H1 (cell line): ENCODE results near the gene HEBP1. TPM values are rescaled to one million over a fixed set of nuclear protein-coding genes. Genes with fewer than 3 reads are reported as not detected.

Source experiments
- BCL11A ChIP-seq, 2 experiments: IDR thresholded peaks; one replicate each; pipeline ENCODE4 v1.6.1; 2011; ENCODE audit warnings: low read depth in 2 of 2, low read length in 2 of 2, mild to moderate bottlenecking in 2 of 2
- CEBPB ChIP-seq: IDR thresholded peaks from 2 replicates; pipeline ENCODE4 v1.6.1; 2012; ENCODE audit warnings: low read depth, low read length
- E2F6 ChIP-seq: IDR thresholded peaks from 2 replicates; pipeline ENCODE4 v1.6.1; 2012; ENCODE audit warnings: inconsistent platforms
- JUND ChIP-seq: IDR thresholded peaks from 2 replicates; pipeline ENCODE4 v1.6.1; 2011; ENCODE audit warnings: mild to moderate bottlenecking, improper control_type of control experiment, low read length
- KDM5A ChIP-seq: fragments of 200-600 bp; IDR thresholded peaks from 2 replicates; pipeline ENCODE4 v1.7.1; 2012; ENCODE audit warnings: mild to moderate bottlenecking, low read length, inconsistent platforms, mixed read lengths
- PHF8 ChIP-seq: fragments of 200-600 bp; sonication (generic); conservative IDR thresholded peaks from 2 replicates; pipeline ENCODE4 v1.7.1; 2012; ENCODE audit warnings: low read depth, mild to moderate bottlenecking, inconsistent platforms, low read length, moderate library complexity
- POLR2A ChIP-seq, 2 experiments: IDR thresholded peaks; 1 replicate in 1 of 2; 2 replicates in 1 of 2; pipeline ENCODE4 v1.6.1; 2011; ENCODE audit warnings: low read depth in 2 of 2, low read length in 2 of 2, mild to moderate bottlenecking in 2 of 2; ENCODE audit errors: control extremely low read depth in 1 of 2
- POU5F1 ChIP-seq: IDR thresholded peaks from 2 replicates; pipeline ENCODE4 v1.6.1; 2011; ENCODE audit warnings: low read depth, mild to moderate bottlenecking, low read length, moderate library complexity
- SIX5 ChIP-seq: IDR thresholded peaks from 2 replicates; pipeline ENCODE4 v1.6.1; 2011; ENCODE audit warnings: mild to moderate bottlenecking, low read depth, low read length
- SUZ12 ChIP-seq: fragments of 200-600 bp; sonication (generic); IDR thresholded peaks from 2 replicates; pipeline ENCODE4 v1.6.1; 2012; ENCODE audit warnings: mild to moderate bottlenecking, inconsistent platforms, low read length, moderate library complexity, mixed read lengths
- polyA plus RNA-seq, 7 experiments: library from polyadenylated mRNA; depleted of rRNA in 3 of 7; stranded (reverse) in 5 of 7; unstranded in 2 of 7; fragments of >200 nt in 5 of 7; fragments of 200-250 nt in 2 of 7; gene quantifications; 1 replicate in 5 of 7; 2 replicates in 1 of 7; 4 replicates in 1 of 7; pipeline versions ENCODE4 v1.2.1 to v1.2.3, GENCODE V29; 2011 to 2013; ENCODE audit warnings: missing spikeins in 2 of 7, mixed read lengths in 2 of 7
- total RNA-seq: library from RNA; stranded (reverse); fragmentation: NEBNext Ultra II Directional; extraction: Animal tissue kit (Norgen Biotek cat#: 25700); gene quantifications from 2 replicates; pipeline ENCODE4 v1.2.1, GENCODE V29; 2021
- TF ChIP-seq, protein P1 (sequence below): fragments of 300-600 bp; sonication (generic); IDR thresholded peaks from 2 replicates; pipeline ENCODE4 v1.7.1; 2012; ENCODE audit warnings: low read length, moderate library complexity, mild to moderate bottlenecking, inconsistent platforms; ENCODE audit not compliant: insufficient replicate concordance

HEBP1 gene
- total and polyA plus RNA-seq, 2 of the 8 experiments (the other 6 are each of a cell fraction or from before 2014, with no cell fraction given): 30.8 to 56.1 TPM

- TF ChIP-seq, protein P1, sequence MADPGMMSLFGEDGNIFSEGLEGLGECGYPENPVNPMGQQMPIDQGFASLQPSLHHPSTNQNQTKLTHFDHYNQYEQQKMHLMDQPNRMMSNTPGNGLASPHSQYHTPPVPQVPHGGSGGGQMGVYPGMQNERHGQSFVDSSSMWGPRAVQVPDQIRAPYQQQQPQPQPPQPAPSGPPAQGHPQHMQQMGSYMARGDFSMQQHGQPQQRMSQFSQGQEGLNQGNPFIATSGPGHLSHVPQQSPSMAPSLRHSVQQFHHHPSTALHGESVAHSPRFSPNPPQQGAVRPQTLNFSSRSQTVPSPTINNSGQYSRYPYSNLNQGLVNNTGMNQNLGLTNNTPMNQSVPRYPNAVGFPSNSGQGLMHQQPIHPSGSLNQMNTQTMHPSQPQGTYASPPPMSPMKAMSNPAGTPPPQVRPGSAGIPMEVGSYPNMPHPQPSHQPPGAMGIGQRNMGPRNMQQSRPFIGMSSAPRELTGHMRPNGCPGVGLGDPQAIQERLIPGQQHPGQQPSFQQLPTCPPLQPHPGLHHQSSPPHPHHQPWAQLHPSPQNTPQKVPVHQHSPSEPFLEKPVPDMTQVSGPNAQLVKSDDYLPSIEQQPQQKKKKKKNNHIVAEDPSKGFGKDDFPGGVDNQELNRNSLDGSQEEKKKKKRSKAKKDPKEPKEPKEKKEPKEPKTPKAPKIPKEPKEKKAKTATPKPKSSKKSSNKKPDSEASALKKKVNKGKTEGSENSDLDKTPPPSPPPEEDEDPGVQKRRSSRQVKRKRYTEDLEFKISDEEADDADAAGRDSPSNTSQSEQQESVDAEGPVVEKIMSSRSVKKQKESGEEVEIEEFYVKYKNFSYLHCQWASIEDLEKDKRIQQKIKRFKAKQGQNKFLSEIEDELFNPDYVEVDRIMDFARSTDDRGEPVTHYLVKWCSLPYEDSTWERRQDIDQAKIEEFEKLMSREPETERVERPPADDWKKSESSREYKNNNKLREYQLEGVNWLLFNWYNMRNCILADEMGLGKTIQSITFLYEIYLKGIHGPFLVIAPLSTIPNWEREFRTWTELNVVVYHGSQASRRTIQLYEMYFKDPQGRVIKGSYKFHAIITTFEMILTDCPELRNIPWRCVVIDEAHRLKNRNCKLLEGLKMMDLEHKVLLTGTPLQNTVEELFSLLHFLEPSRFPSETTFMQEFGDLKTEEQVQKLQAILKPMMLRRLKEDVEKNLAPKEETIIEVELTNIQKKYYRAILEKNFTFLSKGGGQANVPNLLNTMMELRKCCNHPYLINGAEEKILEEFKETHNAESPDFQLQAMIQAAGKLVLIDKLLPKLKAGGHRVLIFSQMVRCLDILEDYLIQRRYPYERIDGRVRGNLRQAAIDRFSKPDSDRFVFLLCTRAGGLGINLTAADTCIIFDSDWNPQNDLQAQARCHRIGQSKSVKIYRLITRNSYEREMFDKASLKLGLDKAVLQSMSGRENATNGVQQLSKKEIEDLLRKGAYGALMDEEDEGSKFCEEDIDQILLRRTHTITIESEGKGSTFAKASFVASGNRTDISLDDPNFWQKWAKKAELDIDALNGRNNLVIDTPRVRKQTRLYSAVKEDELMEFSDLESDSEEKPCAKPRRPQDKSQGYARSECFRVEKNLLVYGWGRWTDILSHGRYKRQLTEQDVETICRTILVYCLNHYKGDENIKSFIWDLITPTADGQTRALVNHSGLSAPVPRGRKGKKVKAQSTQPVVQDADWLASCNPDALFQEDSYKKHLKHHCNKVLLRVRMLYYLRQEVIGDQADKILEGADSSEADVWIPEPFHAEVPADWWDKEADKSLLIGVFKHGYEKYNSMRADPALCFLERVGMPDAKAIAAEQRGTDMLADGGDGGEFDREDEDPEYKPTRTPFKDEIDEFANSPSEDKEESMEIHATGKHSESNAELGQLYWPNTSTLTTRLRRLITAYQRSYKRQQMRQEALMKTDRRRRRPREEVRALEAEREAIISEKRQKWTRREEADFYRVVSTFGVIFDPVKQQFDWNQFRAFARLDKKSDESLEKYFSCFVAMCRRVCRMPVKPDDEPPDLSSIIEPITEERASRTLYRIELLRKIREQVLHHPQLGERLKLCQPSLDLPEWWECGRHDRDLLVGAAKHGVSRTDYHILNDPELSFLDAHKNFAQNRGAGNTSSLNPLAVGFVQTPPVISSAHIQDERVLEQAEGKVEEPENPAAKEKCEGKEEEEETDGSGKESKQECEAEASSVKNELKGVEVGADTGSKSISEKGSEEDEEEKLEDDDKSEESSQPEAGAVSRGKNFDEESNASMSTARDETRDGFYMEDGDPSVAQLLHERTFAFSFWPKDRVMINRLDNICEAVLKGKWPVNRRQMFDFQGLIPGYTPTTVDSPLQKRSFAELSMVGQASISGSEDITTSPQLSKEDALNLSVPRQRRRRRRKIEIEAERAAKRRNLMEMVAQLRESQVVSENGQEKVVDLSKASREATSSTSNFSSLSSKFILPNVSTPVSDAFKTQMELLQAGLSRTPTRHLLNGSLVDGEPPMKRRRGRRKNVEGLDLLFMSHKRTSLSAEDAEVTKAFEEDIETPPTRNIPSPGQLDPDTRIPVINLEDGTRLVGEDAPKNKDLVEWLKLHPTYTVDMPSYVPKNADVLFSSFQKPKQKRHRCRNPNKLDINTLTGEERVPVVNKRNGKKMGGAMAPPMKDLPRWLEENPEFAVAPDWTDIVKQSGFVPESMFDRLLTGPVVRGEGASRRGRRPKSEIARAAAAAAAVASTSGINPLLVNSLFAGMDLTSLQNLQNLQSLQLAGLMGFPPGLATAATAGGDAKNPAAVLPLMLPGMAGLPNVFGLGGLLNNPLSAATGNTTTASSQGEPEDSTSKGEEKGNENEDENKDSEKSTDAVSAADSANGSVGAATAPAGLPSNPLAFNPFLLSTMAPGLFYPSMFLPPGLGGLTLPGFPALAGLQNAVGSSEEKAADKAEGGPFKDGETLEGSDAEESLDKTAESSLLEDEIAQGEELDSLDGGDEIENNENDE: no peak
- TF ChIP-seq SIX5 (no peak), POU5F1 (no peak), SUZ12 (no peak), PHF8 (no peak), E2F6 (no peak), POLR2A (IDR thresholded peaks at IDR 0.05; ENCODE audit: control extremely low read depth in 1 of 2, low read depth in 2 of 2, low read length in 2 of 2) (no peak), BCL11A (IDR thresholded peaks at IDR 0.05; ENCODE audit: low read depth in 2 of 2, low read length in 2 of 2) (no peak), CEBPB (no peak), JUND (no peak), KDM5A (no peak)
Measured at GRCh38 chr12:13008741-13009380, 8.8 kb upstream of the HEBP1 start (continued).
